ENCODE data around the gene INTS11. TPM values are rescaled to one million over a fixed set of nuclear protein-coding genes. Genes with fewer than 3 reads are reported as not detected.

Gene INTS11
- total and polyA plus RNA-seq, 2 of the 13 experiments (the other 11 are each of a cell fraction or from before 2014, with no cell fraction given) = 52.8 to 94.8 TPM

GRCh38 chr1:1306661-1307260, 17.7 kb downstream of the INTS11 start (continued):
- TF ChIP-seq, protein P1, sequence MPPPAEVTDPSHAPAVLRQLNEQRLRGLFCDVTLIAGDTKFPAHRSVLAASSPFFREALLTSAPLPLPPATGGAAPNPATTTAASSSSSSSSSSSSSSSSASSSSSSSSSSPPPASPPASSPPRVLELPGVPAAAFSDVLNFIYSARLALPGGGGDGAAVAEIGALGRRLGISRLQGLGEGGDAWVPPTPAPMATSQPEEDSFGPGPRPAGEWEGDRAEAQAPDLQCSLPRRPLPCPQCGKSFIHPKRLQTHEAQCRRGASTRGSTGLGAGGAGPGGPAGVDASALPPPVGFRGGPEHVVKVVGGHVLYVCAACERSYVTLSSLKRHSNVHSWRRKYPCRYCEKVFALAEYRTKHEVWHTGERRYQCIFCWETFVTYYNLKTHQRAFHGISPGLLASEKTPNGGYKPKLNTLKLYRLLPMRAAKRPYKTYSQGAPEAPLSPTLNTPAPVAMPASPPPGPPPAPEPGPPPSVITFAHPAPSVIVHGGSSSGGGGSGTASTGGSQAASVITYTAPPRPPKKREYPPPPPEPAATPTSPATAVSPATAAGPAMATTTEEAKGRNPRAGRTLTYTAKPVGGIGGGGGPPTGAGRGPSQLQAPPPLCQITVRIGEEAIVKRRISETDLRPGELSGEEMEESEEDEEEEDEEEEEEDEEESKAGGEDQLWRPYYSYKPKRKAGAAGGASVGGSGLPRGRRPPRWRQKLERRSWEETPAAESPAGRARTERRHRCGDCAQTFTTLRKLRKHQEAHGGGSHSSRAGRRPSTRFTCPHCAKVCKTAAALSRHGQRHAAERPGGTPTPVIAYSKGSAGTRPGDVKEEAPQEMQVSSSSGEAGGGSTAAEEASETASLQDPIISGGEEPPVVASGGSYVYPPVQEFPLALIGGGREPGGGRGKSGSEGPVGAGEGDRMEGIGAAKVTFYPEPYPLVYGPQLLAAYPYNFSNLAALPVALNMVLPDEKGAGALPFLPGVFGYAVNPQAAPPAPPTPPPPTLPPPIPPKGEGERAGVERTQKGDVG (CRISPR knock-in tag; IDR thresholded peaks at IDR 0.05; ENCODE audit: borderline replicate concordance) = no peak
- TF ChIP-seq MAFF (IDR thresholded peaks at IDR 0.05; ENCODE audit: low read depth, low read length) (no peak), ZNF776 (CRISPR knock-in tag; IDR thresholded peaks at IDR 0.05) (no peak; the same call in 1 of the 2 replicates), HNRNPL (IDR thresholded peaks at IDR 0.05; ENCODE audit: low read depth, low read length) (no peak), ZKSCAN1 (IDR thresholded peaks at IDR 0.05; ENCODE audit: low read length) (no peak), ZNF160 (CRISPR knock-in tag; IDR thresholded peaks at IDR 0.05) (no peak), MLX (CRISPR knock-in tag; IDR thresholded peaks at IDR 0.05) (peak; percentile 20; the same call in 1 of the 2 replicates), ZFYVE20 (CRISPR knock-in tag; IDR thresholded peaks at IDR 0.05; ENCODE audit: borderline replicate concordance, low read depth) (no peak), REL (CRISPR knock-in tag; conservative IDR thresholded peaks at IDR 0.05) (no peak), ZNF746 (CRISPR knock-in tag; IDR thresholded peaks at IDR 0.05) (no peak), TMF1 (CRISPR knock-in tag; IDR thresholded peaks at IDR 0.05; ENCODE audit: low read depth) (0 out of 2 replicates have a peak, but pooled peaks have one; percentile 45), TCF7 (IDR thresholded peaks at IDR 0.05; ENCODE audit: low read depth) (no peak), SMC3 (IDR thresholded peaks at IDR 0.05; ENCODE audit: low read length) (no peak), CSRNP2 (CRISPR knock-in tag; conservative IDR thresholded peaks at IDR 0.05; ENCODE audit: low read depth) (no peak), NCOA2 (CRISPR knock-in tag; IDR thresholded peaks at IDR 0.05) (no peak), MYPOP (CRISPR knock-in tag; IDR thresholded peaks at IDR 0.05) (no peak)
- TF ChIP-seq, protein P2, sequence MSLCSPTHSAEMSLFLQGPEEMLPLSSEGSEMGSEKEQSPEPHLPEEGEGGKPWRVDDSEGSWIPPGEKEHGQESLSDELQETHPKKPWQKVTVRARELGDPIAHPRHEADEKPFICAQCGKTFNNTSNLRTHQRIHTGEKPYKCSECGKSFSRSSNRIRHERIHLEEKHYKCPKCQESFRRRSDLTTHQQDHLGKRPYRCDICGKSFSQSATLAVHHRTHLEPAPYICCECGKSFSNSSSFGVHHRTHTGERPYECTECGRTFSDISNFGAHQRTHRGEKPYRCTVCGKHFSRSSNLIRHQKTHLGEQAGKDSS (CRISPR knock-in tag; IDR thresholded peaks at IDR 0.05; ENCODE audit: borderline replicate concordance, low read depth) = no peak
- TF ChIP-seq, protein P3, sequence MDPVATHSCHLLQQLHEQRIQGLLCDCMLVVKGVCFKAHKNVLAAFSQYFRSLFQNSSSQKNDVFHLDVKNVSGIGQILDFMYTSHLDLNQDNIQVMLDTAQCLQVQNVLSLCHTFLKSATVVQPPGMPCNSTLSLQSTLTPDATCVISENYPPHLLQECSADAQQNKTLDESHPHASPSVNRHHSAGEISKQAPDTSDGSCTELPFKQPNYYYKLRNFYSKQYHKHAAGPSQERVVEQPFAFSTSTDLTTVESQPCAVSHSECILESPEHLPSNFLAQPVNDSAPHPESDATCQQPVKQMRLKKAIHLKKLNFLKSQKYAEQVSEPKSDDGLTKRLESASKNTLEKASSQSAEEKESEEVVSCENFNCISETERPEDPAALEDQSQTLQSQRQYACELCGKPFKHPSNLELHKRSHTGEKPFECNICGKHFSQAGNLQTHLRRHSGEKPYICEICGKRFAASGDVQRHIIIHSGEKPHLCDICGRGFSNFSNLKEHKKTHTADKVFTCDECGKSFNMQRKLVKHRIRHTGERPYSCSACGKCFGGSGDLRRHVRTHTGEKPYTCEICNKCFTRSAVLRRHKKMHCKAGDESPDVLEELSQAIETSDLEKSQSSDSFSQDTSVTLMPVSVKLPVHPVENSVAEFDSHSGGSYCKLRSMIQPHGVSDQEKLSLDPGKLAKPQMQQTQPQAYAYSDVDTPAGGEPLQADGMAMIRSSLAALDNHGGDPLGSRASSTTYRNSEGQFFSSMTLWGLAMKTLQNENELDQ (CRISPR knock-in tag; IDR thresholded peaks at IDR 0.05; ENCODE audit: borderline replicate concordance) = no peak
- TF ChIP-seq, protein P4, sequence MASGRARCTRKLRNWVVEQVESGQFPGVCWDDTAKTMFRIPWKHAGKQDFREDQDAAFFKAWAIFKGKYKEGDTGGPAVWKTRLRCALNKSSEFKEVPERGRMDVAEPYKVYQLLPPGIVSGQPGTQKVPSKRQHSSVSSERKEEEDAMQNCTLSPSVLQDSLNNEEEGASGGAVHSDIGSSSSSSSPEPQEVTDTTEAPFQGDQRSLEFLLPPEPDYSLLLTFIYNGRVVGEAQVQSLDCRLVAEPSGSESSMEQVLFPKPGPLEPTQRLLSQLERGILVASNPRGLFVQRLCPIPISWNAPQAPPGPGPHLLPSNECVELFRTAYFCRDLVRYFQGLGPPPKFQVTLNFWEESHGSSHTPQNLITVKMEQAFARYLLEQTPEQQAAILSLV (CRISPR knock-in tag; IDR thresholded peaks at IDR 0.05; ENCODE audit: borderline replicate concordance) = no peak
